ENCODE data around the gene PITPNM3.

DNA sequence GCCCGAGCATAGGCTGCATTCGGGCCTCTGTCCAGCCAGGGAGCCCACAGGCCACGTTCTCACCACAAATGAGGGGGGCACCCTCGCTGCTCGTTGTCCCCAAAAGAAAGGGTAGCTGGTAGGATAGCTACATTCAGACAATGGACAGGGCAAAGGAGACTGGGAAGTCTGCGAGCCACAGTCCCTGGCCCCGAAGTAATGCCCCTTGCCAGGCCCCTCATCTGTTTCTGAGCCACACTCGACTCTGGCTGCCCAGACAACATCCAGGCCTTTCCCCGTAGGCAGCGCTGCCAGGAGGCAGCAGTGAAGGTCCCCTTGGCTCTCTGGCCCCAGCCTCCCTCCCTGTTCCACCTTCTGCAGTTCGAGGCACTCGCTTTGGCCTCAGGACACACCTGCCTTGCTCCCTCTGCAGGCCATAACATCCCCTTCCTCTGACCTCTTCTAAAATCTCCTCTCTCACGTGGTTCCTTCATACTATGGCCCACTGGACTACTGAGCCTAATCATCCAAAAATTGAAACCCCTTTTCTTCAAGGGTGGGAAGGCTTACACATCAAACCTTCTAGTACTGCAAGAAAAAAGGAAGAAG is 133.6 kb downstream of the PITPNM3 start:
- TF ChIP-seq, protein P1, sequence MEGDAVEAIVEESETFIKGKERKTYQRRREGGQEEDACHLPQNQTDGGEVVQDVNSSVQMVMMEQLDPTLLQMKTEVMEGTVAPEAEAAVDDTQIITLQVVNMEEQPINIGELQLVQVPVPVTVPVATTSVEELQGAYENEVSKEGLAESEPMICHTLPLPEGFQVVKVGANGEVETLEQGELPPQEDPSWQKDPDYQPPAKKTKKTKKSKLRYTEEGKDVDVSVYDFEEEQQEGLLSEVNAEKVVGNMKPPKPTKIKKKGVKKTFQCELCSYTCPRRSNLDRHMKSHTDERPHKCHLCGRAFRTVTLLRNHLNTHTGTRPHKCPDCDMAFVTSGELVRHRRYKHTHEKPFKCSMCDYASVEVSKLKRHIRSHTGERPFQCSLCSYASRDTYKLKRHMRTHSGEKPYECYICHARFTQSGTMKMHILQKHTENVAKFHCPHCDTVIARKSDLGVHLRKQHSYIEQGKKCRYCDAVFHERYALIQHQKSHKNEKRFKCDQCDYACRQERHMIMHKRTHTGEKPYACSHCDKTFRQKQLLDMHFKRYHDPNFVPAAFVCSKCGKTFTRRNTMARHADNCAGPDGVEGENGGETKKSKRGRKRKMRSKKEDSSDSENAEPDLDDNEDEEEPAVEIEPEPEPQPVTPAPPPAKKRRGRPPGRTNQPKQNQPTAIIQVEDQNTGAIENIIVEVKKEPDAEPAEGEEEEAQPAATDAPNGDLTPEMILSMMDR (conservative IDR thresholded peaks at IDR 0.05; ENCODE audit: low read depth in 2 of 2), result peak; percentile 47 to 56
- TF ChIP-seq EZH2phosphoT487 (IDR thresholded peaks at IDR 0.05; ENCODE audit: unreplicated experiment) (no peak), JUNB (IDR thresholded peaks at IDR 0.05; ENCODE audit: unreplicated experiment) (no peak)
- TF ChIP-seq, protein P2, sequence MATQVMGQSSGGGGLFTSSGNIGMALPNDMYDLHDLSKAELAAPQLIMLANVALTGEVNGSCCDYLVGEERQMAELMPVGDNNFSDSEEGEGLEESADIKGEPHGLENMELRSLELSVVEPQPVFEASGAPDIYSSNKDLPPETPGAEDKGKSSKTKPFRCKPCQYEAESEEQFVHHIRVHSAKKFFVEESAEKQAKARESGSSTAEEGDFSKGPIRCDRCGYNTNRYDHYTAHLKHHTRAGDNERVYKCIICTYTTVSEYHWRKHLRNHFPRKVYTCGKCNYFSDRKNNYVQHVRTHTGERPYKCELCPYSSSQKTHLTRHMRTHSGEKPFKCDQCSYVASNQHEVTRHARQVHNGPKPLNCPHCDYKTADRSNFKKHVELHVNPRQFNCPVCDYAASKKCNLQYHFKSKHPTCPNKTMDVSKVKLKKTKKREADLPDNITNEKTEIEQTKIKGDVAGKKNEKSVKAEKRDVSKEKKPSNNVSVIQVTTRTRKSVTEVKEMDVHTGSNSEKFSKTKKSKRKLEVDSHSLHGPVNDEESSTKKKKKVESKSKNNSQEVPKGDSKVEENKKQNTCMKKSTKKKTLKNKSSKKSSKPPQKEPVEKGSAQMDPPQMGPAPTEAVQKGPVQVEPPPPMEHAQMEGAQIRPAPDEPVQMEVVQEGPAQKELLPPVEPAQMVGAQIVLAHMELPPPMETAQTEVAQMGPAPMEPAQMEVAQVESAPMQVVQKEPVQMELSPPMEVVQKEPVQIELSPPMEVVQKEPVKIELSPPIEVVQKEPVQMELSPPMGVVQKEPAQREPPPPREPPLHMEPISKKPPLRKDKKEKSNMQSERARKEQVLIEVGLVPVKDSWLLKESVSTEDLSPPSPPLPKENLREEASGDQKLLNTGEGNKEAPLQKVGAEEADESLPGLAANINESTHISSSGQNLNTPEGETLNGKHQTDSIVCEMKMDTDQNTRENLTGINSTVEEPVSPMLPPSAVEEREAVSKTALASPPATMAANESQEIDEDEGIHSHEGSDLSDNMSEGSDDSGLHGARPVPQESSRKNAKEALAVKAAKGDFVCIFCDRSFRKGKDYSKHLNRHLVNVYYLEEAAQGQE (IDR thresholded peaks at IDR 0.05; ENCODE audit: unreplicated experiment), result no peak
